H9 (cell line): Measurements from ENCODE around the gene SLIT1. TPM values are rescaled to one million over a fixed set of nuclear protein-coding genes. Genes with fewer than 3 reads are reported as not detected.

ENCODE experiments used
- DNase-seq: peaks from one replicate; pipeline ENCODE4 v3.0.0-alpha.2; 2017
- H2AFZ ChIP-seq: one replicate; pipeline ENCODE4 v1.6.1; 2013; ENCODE audit warnings: mild to moderate bottlenecking, low read length, control low read depth, moderate library complexity
- H2AK5ac ChIP-seq: 2 replicates; pipeline ENCODE4 v1.6.1; 2013; ENCODE audit warnings: low read length, control low read depth, mixed read lengths; ENCODE audit not compliant: insufficient read length
- H2BK120ac ChIP-seq: one replicate; pipeline ENCODE4 v1.6.1; 2013; ENCODE audit warnings: low read depth, mild to moderate bottlenecking, low read length, control low read depth, inconsistent platforms; ENCODE audit not compliant: poor library complexity, severe bottlenecking
- H2BK12ac ChIP-seq: 2 replicates; pipeline ENCODE4 v1.6.1; 2013; ENCODE audit warnings: low read length, control low read depth, mixed read lengths, low read depth; ENCODE audit not compliant: insufficient read length
- H2BK15ac ChIP-seq: 2 replicates; pipeline ENCODE4 v1.6.1; 2013; ENCODE audit warnings: low read depth, low read length, control low read depth
- H2BK20ac ChIP-seq: one replicate; pipeline ENCODE4 v1.6.1; 2013; ENCODE audit warnings: low read depth, mild to moderate bottlenecking, low read length, control low read depth, inconsistent platforms; ENCODE audit not compliant: poor library complexity, severe bottlenecking
- H2BK5ac ChIP-seq: 2 replicates; pipeline ENCODE4 v1.6.1; 2013; ENCODE audit warnings: low read length, control low read depth, mixed read lengths; ENCODE audit not compliant: insufficient read length
- H3K14ac ChIP-seq: 2 replicates; pipeline ENCODE4 v1.6.1; 2013; ENCODE audit warnings: low read length, control low read depth; ENCODE audit not compliant: insufficient read depth
- H3K18ac ChIP-seq: 2 replicates; pipeline ENCODE4 v1.6.1; 2013; ENCODE audit warnings: low read depth, mild to moderate bottlenecking, mixed read lengths, low read length, control low read depth; ENCODE audit not compliant: insufficient read length
- H3K23ac ChIP-seq: 2 replicates; pipeline ENCODE4 v1.6.1; 2013; ENCODE audit warnings: low read length, control low read depth, mixed read lengths, low read depth; ENCODE audit not compliant: insufficient read length
- H3K23me2 ChIP-seq: 2 replicates; pipeline ENCODE4 v1.6.1; 2013; ENCODE audit warnings: low read depth, mild to moderate bottlenecking, mixed read lengths, low read length, control low read depth; ENCODE audit not compliant: insufficient read length, poor library complexity, severe bottlenecking
- H3K27ac ChIP-seq: 2 replicates; pipeline ENCODE4 v1.5.1; 2013; ENCODE audit warnings: low read length, control low read depth, mixed read lengths, low read depth; ENCODE audit not compliant: insufficient read length
- H3K27me3 ChIP-seq: 2 replicates; pipeline ENCODE4 v1.6.1; 2013; ENCODE audit warnings: low read length, control low read depth, inconsistent platforms; ENCODE audit not compliant: insufficient read depth
- H3K4ac ChIP-seq: 2 replicates; pipeline ENCODE4 v1.6.1; 2013; ENCODE audit warnings: low read depth, mild to moderate bottlenecking, control low read depth, inconsistent platforms, low read length, moderate library complexity
- H3K4me1 ChIP-seq: 2 replicates; pipeline ENCODE4 v1.6.1; 2013; ENCODE audit warnings: low read length, control low read depth, inconsistent platforms; ENCODE audit not compliant: insufficient read depth
- H3K4me2 ChIP-seq: 2 replicates; pipeline ENCODE4 v1.6.1; 2013; ENCODE audit warnings: low read length, control low read depth, mixed read lengths; ENCODE audit not compliant: insufficient read length, insufficient read depth
- H3K56ac ChIP-seq: 2 replicates; pipeline ENCODE4 v1.6.1; 2013; ENCODE audit warnings: low read depth, mild to moderate bottlenecking, mixed read lengths, low read length, control low read depth; ENCODE audit not compliant: insufficient read length
- H3K79me1 ChIP-seq: 2 replicates; pipeline ENCODE4 v1.6.1; 2013; ENCODE audit warnings: low read depth, mild to moderate bottlenecking, moderate library complexity, low read length, control low read depth, inconsistent platforms; ENCODE audit not compliant: insufficient read depth, poor library complexity, severe bottlenecking
- H3K79me2 ChIP-seq: 2 replicates; pipeline ENCODE4 v1.6.1; 2013; ENCODE audit warnings: low read length, control low read depth, inconsistent platforms; ENCODE audit not compliant: insufficient read depth
- H3K9ac ChIP-seq: 2 replicates; pipeline ENCODE4 v1.6.1; 2013; ENCODE audit warnings: low read length, control low read depth, mixed read lengths; ENCODE audit not compliant: insufficient read length; ENCODE audit errors: extremely low read depth
- H3K9me3 ChIP-seq: one replicate; pipeline ENCODE4 v1.6.1; 2013; ENCODE audit warnings: low read depth, low read length, inconsistent platforms; ENCODE audit not compliant: control insufficient read depth
- H3T11ph ChIP-seq: one replicate; pipeline ENCODE4 v1.6.1; 2013; ENCODE audit warnings: mild to moderate bottlenecking, low read length, control low read depth, inconsistent platforms
- H4K20me1 ChIP-seq: one replicate; pipeline ENCODE4 v1.6.1; 2013; ENCODE audit not compliant: control insufficient read depth, insufficient read length, insufficient read depth
- H4K5ac ChIP-seq: 2 replicates; pipeline ENCODE4 v1.6.1; 2013; ENCODE audit warnings: low read depth, mild to moderate bottlenecking, mixed read lengths, low read length, control low read depth; ENCODE audit not compliant: insufficient read length
- H4K8ac ChIP-seq: replicated peaks from 2 replicates; pipeline ENCODE4 v1.6.1; 2013; ENCODE audit warnings: low read length, control low read depth, mixed read lengths, low read depth; ENCODE audit not compliant: insufficient read length
- H4K91ac ChIP-seq: 2 replicates; pipeline ENCODE4 v1.6.1; 2013; ENCODE audit warnings: low read depth, mild to moderate bottlenecking, moderate library complexity, mixed read lengths, low read length, control low read depth; ENCODE audit not compliant: insufficient read length
- H3K27ac Mint-ChIP-seq, 3 experiments: 2 replicates in 2 of 3; 3 replicates in 1 of 3; pipeline ENCODE4 v1.8.0; 2020 to 2021; ENCODE audit warnings: mixed read lengths in 3 of 3, mild to moderate bottlenecking in 1 of 3, moderate library complexity in 1 of 3
- H3K27me3 Mint-ChIP-seq: 2 replicates; pipeline ENCODE4 v1.8.0; 2021; ENCODE audit warnings: low read depth, mild to moderate bottlenecking, moderate library complexity, mixed read lengths
- H3K36me3 Mint-ChIP-seq, 3 experiments: 2 replicates in 2 of 3; 3 replicates in 1 of 3; pipeline ENCODE4 v1.8.0; 2020 to 2021; ENCODE audit warnings: low read depth in 3 of 3, mixed read lengths in 3 of 3; ENCODE audit not compliant: insufficient read depth in 1 of 3
- H3K4me1 Mint-ChIP-seq, 2 experiments: 2 replicates each; pipeline ENCODE4 v1.8.0; 2020; ENCODE audit warnings: mixed read lengths in 2 of 2
- H3K4me3 Mint-ChIP-seq, 2 experiments: 2 replicates in 1 of 2; 3 replicates in 1 of 2; pipeline ENCODE4 v1.8.0; 2020 to 2021; ENCODE audit warnings: mild to moderate bottlenecking in 2 of 2, mixed read lengths in 2 of 2, moderate library complexity in 1 of 2
- H3K9me3 Mint-ChIP-seq, 2 experiments: 2 replicates in 1 of 2; 3 replicates in 1 of 2; pipeline ENCODE4 v1.8.0; 2020; ENCODE audit warnings: mild to moderate bottlenecking in 2 of 2, mixed read lengths in 2 of 2, moderate library complexity in 1 of 2
- CTCF ChIP-seq: fragments of 200-600 bp; sonication (generic); conservative IDR thresholded peaks from 3 replicates; pipeline ENCODE4 v1.8.0; 2021; ENCODE audit warnings: antibody characterized with exemption, mild to moderate bottlenecking
- WGBS: extraction: QIAGEN DNeasy Blood & Tissue Kit; methylation state at CpG from one replicate; pipeline ENCODE4 v1.1.7; 2013; ENCODE audit warnings: missing lambda C conversion rate, low lambda C conversion rate, mixed read lengths; ENCODE audit not compliant: insufficient read length; ENCODE audit errors: extremely low coverage; 5-methylcytosine and 5-hydroxymethylcytosine counted together
- long read RNA-seq: library from polyadenylated mRNA; unstranded; transcript quantifications from one replicate; pipeline ENCODE4 v2.0.0, GENCODE V29; 2020
- total RNA-seq: library from RNA; stranded (reverse); gene quantifications from 2 replicates; pipeline ENCODE4 v1.2.1, GENCODE V29; 2021

SLIT1 gene
- 0.46 and 0.57 TPM in 2 replicates for total RNA-seq
- long read RNA-seq, partial matches to known transcripts = 0 of 1 reads
- long read RNA-seq, other reads (novel, unspliced or antisense) = 1 of 1 reads

- Histone ChIP-seq H3K4ac (no peak within 1 kb of the TSS), H2BK5ac (no peak within 1 kb of the TSS), H4K8ac (no peak within 1 kb of the TSS), H3K4me2 (peak within 1 kb of the TSS; percentile 51), H3T11ph (no peak within 1 kb of the TSS), H3K23ac (no peak within 1 kb of the TSS), H2BK15ac (no peak within 1 kb of the TSS), H3K27ac (no peak within 1 kb of the TSS), H2BK120ac (no peak within 1 kb of the TSS), H3K79me1 (no peaks in the 10 kb centered on the region), H4K20me1 (no peaks in the 10 kb centered on the region), H3K18ac (no peak within 1 kb of the TSS), H3K9ac (no peak within 1 kb of the TSS), H2AK5ac (no peak within 1 kb of the TSS), H4K5ac (no peak within 1 kb of the TSS), H3K79me2 (no peaks in the 10 kb centered on the region), H2BK12ac (no peak within 1 kb of the TSS), H3K14ac (no peak within 1 kb of the TSS; the same call in 1 of the 2 replicates), H3K9me3 (no peaks in the 10 kb centered on the region), H2BK20ac (no peak within 1 kb of the TSS), H3K23me2 (peaks cover 10% of the 10 kb centered on the region), H3K4me1 (no peaks in the 10 kb centered on the region; the same call in 1 of the 2 replicates), H2AFZ (no peak within 1 kb of the TSS), H4K91ac (no peak within 1 kb of the TSS), H3K27me3 (peaks cover 35% of the 10 kb centered on the region), H3K56ac (no peak within 1 kb of the TSS)
- DNase-seq = peak; percentile 53
- Mint-ChIP-seq H3K4me1 (peaks cover 8 to 20% of the 10 kb centered on the region in 2 experiments), H3K9me3 (no peaks in the 10 kb centered on the region), H3K4me3 (peak within 1 kb of the TSS; percentile 74 to 90), H3K27ac (no peak within 1 kb of the TSS), H3K27me3 (peaks cover 90% of the 10 kb centered on the region), H3K36me3 (no peaks in the 10 kb centered on the region; a peak in 2 of 7 replicates)
- no peak for TF ChIP-seq CTCF
- no CpG with 5 or more reads among the region's 74 CpGs for WGBS
Measured at GRCh38 chr10:97185326-97186058, at the start of gene SLIT1. SLIT1 (minus strand) TSS chr10:97185959; CDS start chr10:97185674, 285 bp downstream.
